Cardiac fibroblast (primary cell): ENCODE data around the gene HRG.
"Not testable (repeated sequence)": the region's sequence is repeated elsewhere in the genome, so short reads cannot be mapped to it uniquely, and the experiment has no call there.

ENCODE experiments used
- DNase-seq, 2 donors: peaks; one replicate each; pipeline versions ENCODE4 v3.0.0 to v3.0.0-alpha.2; 2010; ENCODE audit warnings: low read depth in 2 of 2
- H3K4me3 ChIP-seq, 2 donors: replicated peaks in 1 of 2; 1 replicate in 1 of 2; 2 replicates in 1 of 2; pipeline ENCODE4 v1.5.1; 2011; ENCODE audit warnings: low read depth in 2 of 2, low read length in 2 of 2, mild to moderate bottlenecking in 2 of 2, moderate library complexity in 1 of 2
- TF ChIP-seq, protein P1 (sequence below): IDR thresholded peaks from one replicate; pipeline ENCODE4 v1.5.1; 2011; ENCODE audit warnings: low read depth, mild to moderate bottlenecking, low read length, inconsistent platforms

The HRG gene

GRCh38 chr3:186671051-186671450 is 5.2 kb downstream of the HRG start:
- DNase-seq: no peak
- TF ChIP-seq, protein P1, sequence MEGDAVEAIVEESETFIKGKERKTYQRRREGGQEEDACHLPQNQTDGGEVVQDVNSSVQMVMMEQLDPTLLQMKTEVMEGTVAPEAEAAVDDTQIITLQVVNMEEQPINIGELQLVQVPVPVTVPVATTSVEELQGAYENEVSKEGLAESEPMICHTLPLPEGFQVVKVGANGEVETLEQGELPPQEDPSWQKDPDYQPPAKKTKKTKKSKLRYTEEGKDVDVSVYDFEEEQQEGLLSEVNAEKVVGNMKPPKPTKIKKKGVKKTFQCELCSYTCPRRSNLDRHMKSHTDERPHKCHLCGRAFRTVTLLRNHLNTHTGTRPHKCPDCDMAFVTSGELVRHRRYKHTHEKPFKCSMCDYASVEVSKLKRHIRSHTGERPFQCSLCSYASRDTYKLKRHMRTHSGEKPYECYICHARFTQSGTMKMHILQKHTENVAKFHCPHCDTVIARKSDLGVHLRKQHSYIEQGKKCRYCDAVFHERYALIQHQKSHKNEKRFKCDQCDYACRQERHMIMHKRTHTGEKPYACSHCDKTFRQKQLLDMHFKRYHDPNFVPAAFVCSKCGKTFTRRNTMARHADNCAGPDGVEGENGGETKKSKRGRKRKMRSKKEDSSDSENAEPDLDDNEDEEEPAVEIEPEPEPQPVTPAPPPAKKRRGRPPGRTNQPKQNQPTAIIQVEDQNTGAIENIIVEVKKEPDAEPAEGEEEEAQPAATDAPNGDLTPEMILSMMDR: no peak
- no peak overlapping the region for H3K4me3 ChIP-seq

DNA sequence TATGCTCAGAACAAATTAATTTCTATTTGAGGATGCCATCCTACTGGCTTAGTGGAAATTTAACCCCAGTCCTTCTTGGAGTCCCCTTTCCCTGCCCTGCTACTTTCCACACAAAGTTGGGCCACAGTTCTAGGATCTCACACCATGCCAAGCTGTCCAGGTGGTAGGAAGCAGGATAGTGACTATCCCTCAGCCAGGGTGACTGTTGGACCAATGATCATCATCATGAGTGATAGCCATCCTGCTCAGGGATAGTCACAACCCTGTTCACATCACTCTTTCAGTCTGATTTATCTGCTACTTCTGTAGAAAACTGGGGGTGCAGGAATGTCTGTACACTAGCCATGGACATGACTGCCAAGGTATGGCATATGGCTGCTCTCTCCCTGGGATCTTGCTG is 12.8 kb downstream of the HRG start:
- TF ChIP-seq, protein P1: no peak
- no peak for DNase-seq
- no peak overlapping the region for H3K4me3 ChIP-seq

- no peak overlapping the region for H3K4me3 ChIP-seq
- TF ChIP-seq, protein P1: no peak
- DNase-seq: no peak
Observed at GRCh38 chr3:186679151-186679550, 13.3 kb downstream of the HRG start.

DNA sequence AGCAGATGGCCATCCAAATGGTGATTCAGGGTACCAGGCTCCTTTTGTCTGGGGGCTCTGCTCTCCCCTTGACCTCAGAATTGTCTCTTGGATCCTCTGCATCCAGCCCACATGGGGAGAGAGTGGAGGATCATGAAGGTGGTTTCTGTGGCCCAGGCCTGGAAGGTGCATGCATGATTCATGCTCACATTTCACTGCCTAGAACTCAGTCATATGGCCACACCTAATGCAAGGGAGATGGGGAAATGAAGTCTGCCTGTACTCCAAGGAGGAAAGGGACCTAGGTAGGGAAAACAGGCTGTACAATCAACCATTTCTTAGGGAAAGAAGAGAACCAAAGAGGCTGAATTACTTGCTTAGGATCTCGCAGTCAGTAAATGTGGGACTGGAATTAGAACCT is 15.1 kb downstream of the HRG start:
- TF ChIP-seq, protein P1: no peak
- no peak for DNase-seq

GRCh38 chr3:186682812-186683211 is 17.0 kb downstream of the HRG start:
- TF ChIP-seq, protein P1: no peak
- DNase-seq: no peak
- H3K4me3 ChIP-seq: no peak overlapping the region

More for the DNA sequence above, 15.1 kb downstream of the HRG start:
- no peak overlapping the region for H3K4me3 ChIP-seq

GRCh38 chr3:186683979-186684378 is 18.2 kb downstream of the HRG start:
- DNase-seq: no peak
- no peak overlapping the region for H3K4me3 ChIP-seq
- TF ChIP-seq, protein P1: no peak

DNA sequence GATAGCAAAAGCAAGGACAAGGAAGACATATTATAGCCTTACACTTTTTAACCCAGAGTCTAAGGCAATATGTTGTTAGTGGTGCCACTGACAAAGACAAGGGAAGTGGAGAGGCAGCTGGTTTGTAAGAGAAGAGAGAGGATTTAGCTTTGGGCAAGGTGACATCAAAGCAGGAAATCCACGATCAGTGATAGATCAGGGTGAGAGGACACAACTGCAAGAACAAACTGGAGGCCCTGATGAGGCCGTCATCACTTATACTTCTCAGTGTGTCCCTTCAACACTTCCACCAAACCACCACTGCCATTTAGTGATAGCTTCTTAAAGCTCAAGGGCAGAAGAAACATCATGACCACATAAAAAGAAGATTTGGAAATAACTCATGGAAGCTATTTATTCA is 20.7 kb downstream of the HRG start:
- DNase-seq, H3K4me3 ChIP-seq: not testable (repeated sequence)
